GM12801 (cell line): ENCODE measurements around the gene BCLAF1.

Experiments used
- CTCF ChIP-seq: IDR thresholded peaks from one replicate; pipeline ENCODE4 v1.5.1; 2011; ENCODE audit warnings: control low read depth; ENCODE audit not compliant: insufficient read length; ENCODE audit errors: extremely low read depth

The BCLAF1 gene

GRCh38 chr6:136289579-136290409, at the start of gene BCLAF1:
Gene BCLAF1 (minus strand): TSS chr6:136289846. CDS start chr6:136279866, 9,980 bp downstream.
- no peak for TF ChIP-seq CTCF

GRCh38 chr6:136338486-136338885, 48.8 kb upstream of the BCLAF1 start:
- no peak for TF ChIP-seq CTCF

- TF ChIP-seq CTCF = no peak
Measured at GRCh38 chr6:136337606-136338005, 48.0 kb upstream of the BCLAF1 start.

DNA sequence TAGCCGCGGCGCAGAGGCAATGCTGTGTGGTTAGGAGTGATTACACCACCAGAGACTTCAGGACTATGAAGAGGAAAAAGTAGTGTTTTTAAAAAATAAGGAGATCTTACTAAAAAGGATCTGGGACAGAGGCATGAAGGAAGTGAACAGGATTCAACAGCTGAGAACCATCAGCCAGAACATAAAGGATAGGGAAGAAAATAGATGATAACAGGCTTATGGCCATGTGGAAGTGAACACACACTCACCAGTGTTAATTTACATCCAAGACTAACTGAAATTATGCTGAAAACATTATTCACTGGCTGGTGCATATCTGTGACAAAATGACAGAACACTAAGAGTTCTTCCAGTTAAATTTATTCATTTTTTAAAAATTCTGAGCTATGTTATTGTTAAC, 47.5 kb upstream of the BCLAF1 start:
- no peak for TF ChIP-seq CTCF

GRCh38 chr6:136335736-136336363, 46.2 kb upstream of the BCLAF1 start:
- no peak for TF ChIP-seq CTCF

- no peak for TF ChIP-seq CTCF
Measured at GRCh38 chr6:136334853-136335252, 45.2 kb upstream of the BCLAF1 start.

DNA sequence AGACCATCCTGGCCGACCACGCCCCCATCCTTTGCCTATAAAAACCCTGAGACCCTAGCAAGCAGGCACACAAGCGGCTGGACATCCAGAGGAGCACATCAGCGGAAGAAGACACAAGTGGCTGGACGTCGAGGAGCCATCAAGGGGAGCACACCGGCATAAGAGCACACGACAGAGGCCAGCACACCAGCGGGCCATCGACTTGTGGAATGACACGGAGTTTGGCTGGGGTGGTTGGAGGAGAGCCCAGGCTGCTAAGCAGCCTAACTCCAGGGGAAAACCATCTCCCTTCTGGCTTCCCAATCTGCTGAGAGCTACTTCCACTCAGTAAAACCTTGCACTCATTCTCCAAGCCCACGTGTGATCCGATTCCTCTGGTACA, 44.8 kb upstream of the BCLAF1 start:
- TF ChIP-seq CTCF = no peak
